ENCODE results near the gene HAUS3.
"Not testable (repeated sequence)": the region's sequence is repeated elsewhere in the genome, so short reads cannot be mapped to it uniquely, and the experiment has no call there.

The HAUS3 gene

GRCh38 chr4:2284161-2284933 is 42.4 kb upstream of the HAUS3 start:
- DNase-seq (ENCODE audit: low spot score in 2 of 2) (no peak), ATAC-seq (replicated peaks; ENCODE audit: extremely low read depth, poor library complexity, severe bottlenecking) (no peak)
- peaks cover 30% of the 10 kb centered on the region for H3K4me1 Mint-ChIP-seq
- H3K27me3 Mint-ChIP-seq: no peaks in the 10 kb centered on the region
- peaks cover 24% of the 10 kb centered on the region for H3K36me3 Mint-ChIP-seq (ENCODE audit: insufficient read depth)
- H3K27ac Mint-ChIP-seq (ENCODE audit: low read depth): peak overlapping the region; percentile 99
- no peak overlapping the region for H3K4me3 Mint-ChIP-seq
- H3K9me3 Mint-ChIP-seq: no peaks in the 10 kb centered on the region

GRCh38 chr4:2283199-2283711 is 41.3 kb upstream of the HAUS3 start:
- DNase-seq (ENCODE audit: low spot score in 2 of 2) (no peak), ATAC-seq (replicated peaks; ENCODE audit: extremely low read depth, poor library complexity, severe bottlenecking) (no peak)
- no peaks in the 10 kb centered on the region for H3K27me3 Mint-ChIP-seq
- H3K4me1 Mint-ChIP-seq: peaks cover 30% of the 10 kb centered on the region
- H3K27ac Mint-ChIP-seq (ENCODE audit: low read depth): peak overlapping the region; percentile 99
- no peak overlapping the region for H3K4me3 Mint-ChIP-seq
- H3K36me3 Mint-ChIP-seq (ENCODE audit: insufficient read depth): peaks cover 24% of the 10 kb centered on the region
- no peaks in the 10 kb centered on the region for H3K9me3 Mint-ChIP-seq

GRCh38 chr4:2281575-2282343 is 39.8 kb upstream of the HAUS3 start:
- H3K4me3 Mint-ChIP-seq: peak overlapping the region; percentile 68
- peaks cover 22% of the 10 kb centered on the region for H3K36me3 Mint-ChIP-seq (ENCODE audit: insufficient read depth)
- no peaks in the 10 kb centered on the region for H3K27me3 Mint-ChIP-seq
- H3K27ac Mint-ChIP-seq (ENCODE audit: low read depth): peak overlapping the region; percentile 99
- peak; percentile 70 to 94 for DNase-seq (ENCODE audit: low spot score in 2 of 2)
- H3K9me3 Mint-ChIP-seq: no peaks in the 10 kb centered on the region
- H3K4me1 Mint-ChIP-seq: peaks cover 30% of the 10 kb centered on the region
- ATAC-seq (replicated peaks; ENCODE audit: extremely low read depth, poor library complexity, severe bottlenecking): peak; percentile 93

GRCh38 chr4:2280531-2281300 is 38.8 kb upstream of the HAUS3 start:
- Mint-ChIP-seq H3K27me3 (no peaks in the 10 kb centered on the region), H3K9me3 (no peaks in the 10 kb centered on the region), H3K27ac (ENCODE audit: low read depth) (peak overlapping the region; percentile 99), H3K4me3 (peak overlapping the region; percentile 68), H3K4me1 (peaks cover 30% of the 10 kb centered on the region), H3K36me3 (ENCODE audit: insufficient read depth) (peaks cover 23% of the 10 kb centered on the region)
- ATAC-seq (replicated peaks; ENCODE audit: extremely low read depth, poor library complexity, severe bottlenecking): no peak
- no peak for DNase-seq (ENCODE audit: low spot score in 2 of 2)

- H3K9me3 Mint-ChIP-seq: no peaks in the 10 kb centered on the region
Observed at GRCh38 chr4:2277956-2278355, 36.0 kb upstream of the HAUS3 start.

GRCh38 chr4:2276581-2277325 is 34.8 kb upstream of the HAUS3 start:
- Mint-ChIP-seq H3K27ac (ENCODE audit: low read depth) (no peak overlapping the region), H3K36me3 (ENCODE audit: insufficient read depth) (peaks cover 9% of the 10 kb centered on the region)
- ATAC-seq (replicated peaks; ENCODE audit: extremely low read depth, poor library complexity, severe bottlenecking): no peak

More at GRCh38 chr4:2277956-2278355, 36.0 kb upstream of the HAUS3 start:
- Mint-ChIP-seq H3K4me3 (no peak overlapping the region), H3K27ac (ENCODE audit: low read depth) (no peak overlapping the region), H3K4me1 (peaks cover 26% of the 10 kb centered on the region), H3K36me3 (ENCODE audit: insufficient read depth) (peaks cover 18% of the 10 kb centered on the region), H3K27me3 (no peaks in the 10 kb centered on the region)
- no peak for ATAC-seq (replicated peaks; ENCODE audit: extremely low read depth, poor library complexity, severe bottlenecking)
- no peak for DNase-seq (ENCODE audit: low spot score in 2 of 2)

GRCh38 chr4:2275546-2276251 is 33.8 kb upstream of the HAUS3 start:
- ATAC-seq (replicated peaks; ENCODE audit: extremely low read depth, poor library complexity, severe bottlenecking) (no peak), DNase-seq (ENCODE audit: low spot score in 2 of 2) (no peak)
- Mint-ChIP-seq H3K27ac (ENCODE audit: low read depth) (no peak overlapping the region), H3K27me3 (no peaks in the 10 kb centered on the region), H3K36me3 (ENCODE audit: insufficient read depth) (peaks cover 3% of the 10 kb centered on the region), H3K4me3 (no peak overlapping the region), H3K4me1 (peaks cover 3% of the 10 kb centered on the region), H3K9me3 (no peaks in the 10 kb centered on the region)

More at GRCh38 chr4:2276581-2277325, 34.8 kb upstream of the HAUS3 start:
- Mint-ChIP-seq H3K9me3 (no peaks in the 10 kb centered on the region), H3K4me3 (no peak overlapping the region), H3K4me1 (peaks cover 14% of the 10 kb centered on the region), H3K27me3 (no peaks in the 10 kb centered on the region)
- no peak for DNase-seq (ENCODE audit: low spot score in 2 of 2)

GRCh38 chr4:2275044-2275397 is 33.1 kb upstream of the HAUS3 start:
- DNase-seq (ENCODE audit: low spot score in 2 of 2); H3K4me3 Mint-ChIP-seq; H3K4me1 Mint-ChIP-seq; H3K27me3 Mint-ChIP-seq; H3K9me3 Mint-ChIP-seq; H3K27ac Mint-ChIP-seq (ENCODE audit: low read depth); H3K36me3 Mint-ChIP-seq (ENCODE audit: insufficient read depth); ATAC-seq (replicated peaks; ENCODE audit: extremely low read depth, poor library complexity, severe bottlenecking): not testable (repeated sequence)

GRCh38 chr4:2274320-2275043 is 32.6 kb upstream of the HAUS3 start:
- H3K27ac Mint-ChIP-seq (ENCODE audit: low read depth): peak overlapping the region; percentile 13
- H3K9me3 Mint-ChIP-seq: no peaks in the 10 kb centered on the region
- ATAC-seq (replicated peaks; ENCODE audit: extremely low read depth, poor library complexity, severe bottlenecking) (no peak), DNase-seq (ENCODE audit: low spot score in 2 of 2) (no peak)
- no peaks in the 10 kb centered on the region for H3K27me3 Mint-ChIP-seq
- no peak overlapping the region for H3K4me3 Mint-ChIP-seq
- H3K36me3 Mint-ChIP-seq (ENCODE audit: insufficient read depth): peaks cover 1% of the 10 kb centered on the region
- no peaks in the 10 kb centered on the region for H3K4me1 Mint-ChIP-seq

- Mint-ChIP-seq H3K9me3 (no peaks in the 10 kb centered on the region), H3K27ac (ENCODE audit: low read depth) (peak overlapping the region; percentile 13), H3K4me1 (no peaks in the 10 kb centered on the region), H3K36me3 (ENCODE audit: insufficient read depth) (peaks cover 1% of the 10 kb centered on the region), H3K27me3 (no peaks in the 10 kb centered on the region), H3K4me3 (no peak overlapping the region)
- no peak for ATAC-seq (replicated peaks; ENCODE audit: extremely low read depth, poor library complexity, severe bottlenecking)
- DNase-seq (ENCODE audit: low spot score in 2 of 2): no peak
Observed at GRCh38 chr4:2273657-2274319, 31.9 kb upstream of the HAUS3 start.

GRCh38 chr4:2273221-2273620 is 31.3 kb upstream of the HAUS3 start:
- Mint-ChIP-seq H3K4me1 (no peaks in the 10 kb centered on the region), H3K27ac (ENCODE audit: low read depth) (no peak overlapping the region), H3K9me3 (no peaks in the 10 kb centered on the region), H3K36me3 (ENCODE audit: insufficient read depth) (peaks cover 1% of the 10 kb centered on the region), H3K4me3 (no peak overlapping the region), H3K27me3 (no peaks in the 10 kb centered on the region)
- ATAC-seq (replicated peaks; ENCODE audit: extremely low read depth, poor library complexity, severe bottlenecking) (no peak), DNase-seq (ENCODE audit: low spot score in 2 of 2) (no peak)

Data from central memory CD8-positive, alpha-beta T cell (primary cell).